GM12875 (cell line): ENCODE data around the gene CCR1.

Experiments
- H3K4me3 ChIP-seq: one replicate; pipeline ENCODE4 v1.5.1; 2011; ENCODE audit warnings: low read depth, low read length, control low read depth
- TF ChIP-seq, protein P1 (sequence below): IDR thresholded peaks from 2 replicates; pipeline ENCODE4 v1.5.1; 2011; ENCODE audit warnings: low read depth, mild to moderate bottlenecking, control low read depth, inconsistent platforms, low read length, moderate library complexity, borderline replicate concordance; ENCODE audit not compliant: insufficient read depth

The CCR1 gene

GRCh38 chr3:46192939-46193338, 15.2 kb downstream of the CCR1 start:
- TF ChIP-seq, protein P1, sequence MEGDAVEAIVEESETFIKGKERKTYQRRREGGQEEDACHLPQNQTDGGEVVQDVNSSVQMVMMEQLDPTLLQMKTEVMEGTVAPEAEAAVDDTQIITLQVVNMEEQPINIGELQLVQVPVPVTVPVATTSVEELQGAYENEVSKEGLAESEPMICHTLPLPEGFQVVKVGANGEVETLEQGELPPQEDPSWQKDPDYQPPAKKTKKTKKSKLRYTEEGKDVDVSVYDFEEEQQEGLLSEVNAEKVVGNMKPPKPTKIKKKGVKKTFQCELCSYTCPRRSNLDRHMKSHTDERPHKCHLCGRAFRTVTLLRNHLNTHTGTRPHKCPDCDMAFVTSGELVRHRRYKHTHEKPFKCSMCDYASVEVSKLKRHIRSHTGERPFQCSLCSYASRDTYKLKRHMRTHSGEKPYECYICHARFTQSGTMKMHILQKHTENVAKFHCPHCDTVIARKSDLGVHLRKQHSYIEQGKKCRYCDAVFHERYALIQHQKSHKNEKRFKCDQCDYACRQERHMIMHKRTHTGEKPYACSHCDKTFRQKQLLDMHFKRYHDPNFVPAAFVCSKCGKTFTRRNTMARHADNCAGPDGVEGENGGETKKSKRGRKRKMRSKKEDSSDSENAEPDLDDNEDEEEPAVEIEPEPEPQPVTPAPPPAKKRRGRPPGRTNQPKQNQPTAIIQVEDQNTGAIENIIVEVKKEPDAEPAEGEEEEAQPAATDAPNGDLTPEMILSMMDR: no peak
- no peak overlapping the region for H3K4me3 ChIP-seq

DNA sequence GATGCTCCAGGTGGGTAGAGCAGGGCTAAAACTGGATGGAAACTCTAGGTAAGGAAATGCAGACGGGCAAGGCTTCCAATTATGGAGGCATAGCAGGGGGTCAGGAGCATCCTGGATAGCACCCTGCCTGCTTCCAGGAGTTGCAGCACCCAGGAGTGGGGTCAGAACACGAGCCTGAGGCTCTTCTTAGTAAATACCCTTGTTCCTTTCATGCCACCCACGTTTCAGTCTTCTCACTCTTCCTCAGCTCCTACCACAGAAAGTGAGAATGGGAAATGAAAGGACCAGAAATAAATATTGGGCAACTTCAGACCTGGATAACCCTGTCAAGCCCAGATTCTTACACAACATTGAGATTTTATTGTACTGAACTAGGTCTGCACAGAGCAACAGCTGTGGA, 16.4 kb downstream of the CCR1 start:
- TF ChIP-seq, protein P1: no peak
- no peak overlapping the region for H3K4me3 ChIP-seq

DNA sequence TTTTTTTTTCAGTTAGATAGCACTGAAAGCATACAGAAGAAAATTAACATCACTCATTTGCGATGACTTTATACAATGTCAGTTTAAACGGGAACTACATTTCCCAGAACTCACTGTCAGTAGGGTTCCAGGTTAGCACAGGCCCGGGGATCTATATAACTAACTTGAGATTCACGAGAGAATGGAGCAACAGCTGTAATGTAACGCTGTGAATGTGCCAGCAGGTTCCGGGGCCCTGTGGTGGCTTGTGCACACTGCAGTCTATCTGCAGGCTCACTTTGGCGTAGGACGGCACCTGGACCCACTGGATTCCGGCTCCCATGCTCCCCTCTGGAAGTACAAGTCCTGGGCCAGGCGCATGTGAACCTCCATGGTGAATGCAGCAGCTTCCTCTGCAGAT, 19.4 kb downstream of the CCR1 start:
- H3K4me3 ChIP-seq: no peak overlapping the region
- TF ChIP-seq, protein P1: no peak

DNA sequence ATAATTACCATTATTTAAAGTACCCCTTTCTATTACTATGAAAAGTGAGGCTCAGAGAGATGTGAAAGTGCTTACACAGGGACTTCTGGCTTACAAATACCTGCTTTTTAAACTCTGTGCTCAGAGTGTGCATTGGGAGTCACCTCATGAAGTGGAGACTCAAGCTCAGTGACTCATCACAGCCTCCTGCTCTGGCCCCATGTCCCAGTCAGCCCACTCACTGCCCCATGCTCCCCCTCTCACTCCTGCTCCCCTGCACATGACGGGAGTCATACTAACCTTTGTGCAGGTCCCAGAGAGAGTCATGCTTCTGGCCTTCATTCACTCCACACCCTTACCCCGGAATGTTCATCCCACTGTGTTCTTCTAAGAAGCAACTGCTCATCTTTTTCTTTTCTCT, 20.2 kb downstream of the CCR1 start:
- H3K4me3 ChIP-seq: no peak overlapping the region
- TF ChIP-seq, protein P1: no peak

- TF ChIP-seq, protein P1: no peak
- H3K4me3 ChIP-seq: no peak overlapping the region
Measured at GRCh38 chr3:46187341-46187700, 20.8 kb downstream of the CCR1 start.

- TF ChIP-seq, protein P1: no peak
- H3K4me3 ChIP-seq: no peak overlapping the region
Measured at GRCh38 chr3:46186471-46187340, 21.4 kb downstream of the CCR1 start.

- H3K4me3 ChIP-seq: no peak overlapping the region
- TF ChIP-seq, protein P1: no peak
Measured at GRCh38 chr3:46184469-46184868, 23.6 kb downstream of the CCR1 start.
